Gastrocnemius medialis (tissue), 4 donors: ENCODE data around the gene TNFRSF13B.

Experiments
- POLR2A ChIP-seq, 2 donors: fragments of 450-650 bp; IDR thresholded peaks; one replicate each; pipeline ENCODE4 v1.6.1; 2017; ENCODE audit warnings: antibody characterized with exemption in 2 of 2, mild to moderate bottlenecking in 2 of 2, moderate library complexity in 2 of 2
- TF ChIP-seq, protein P1 (sequence below), 5 experiments: fragments of 450-650 bp in 3 of 5; fragments of 200-600 bp in 2 of 5; sonication (generic) in 2 of 5; IDR thresholded peaks in 4 of 5; conservative IDR thresholded peaks in 1 of 5; 1 replicate in 4 of 5; 2 replicates in 1 of 5; pipeline ENCODE4 v1.5.1; 2016 to 2019; ENCODE audit warnings: antibody characterized with exemption in 5 of 5, mild to moderate bottlenecking in 3 of 5, moderate library complexity in 3 of 5

DNA sequence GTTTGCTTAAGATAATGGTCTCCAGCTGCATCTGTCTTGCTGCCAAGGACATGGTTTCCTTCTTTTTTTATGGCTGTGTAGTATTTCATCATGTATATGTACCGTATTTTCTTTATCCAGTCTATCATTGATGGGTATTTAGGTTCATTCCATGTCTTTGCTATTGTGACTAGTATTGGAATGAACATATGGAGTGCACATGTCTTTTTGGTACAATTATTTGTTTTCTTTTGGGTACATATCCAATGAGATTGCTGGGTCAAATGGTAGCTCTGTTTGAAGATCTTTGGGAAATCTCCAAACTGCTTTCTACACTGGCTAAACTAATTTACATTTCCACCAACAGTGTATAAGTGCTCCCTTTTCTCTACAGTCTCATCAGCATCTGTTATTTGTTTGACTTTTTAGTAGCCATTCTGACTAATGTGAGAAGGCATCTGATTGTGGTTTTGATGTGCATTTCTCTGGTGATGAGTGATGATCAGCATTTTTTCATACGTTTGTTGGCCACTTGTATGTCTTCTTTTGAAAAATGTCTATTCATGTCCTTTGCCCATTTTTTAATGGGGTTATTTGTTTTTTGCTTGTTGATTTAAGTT, 66.2 kb downstream of the TNFRSF13B start:
- TF ChIP-seq, protein P1, sequence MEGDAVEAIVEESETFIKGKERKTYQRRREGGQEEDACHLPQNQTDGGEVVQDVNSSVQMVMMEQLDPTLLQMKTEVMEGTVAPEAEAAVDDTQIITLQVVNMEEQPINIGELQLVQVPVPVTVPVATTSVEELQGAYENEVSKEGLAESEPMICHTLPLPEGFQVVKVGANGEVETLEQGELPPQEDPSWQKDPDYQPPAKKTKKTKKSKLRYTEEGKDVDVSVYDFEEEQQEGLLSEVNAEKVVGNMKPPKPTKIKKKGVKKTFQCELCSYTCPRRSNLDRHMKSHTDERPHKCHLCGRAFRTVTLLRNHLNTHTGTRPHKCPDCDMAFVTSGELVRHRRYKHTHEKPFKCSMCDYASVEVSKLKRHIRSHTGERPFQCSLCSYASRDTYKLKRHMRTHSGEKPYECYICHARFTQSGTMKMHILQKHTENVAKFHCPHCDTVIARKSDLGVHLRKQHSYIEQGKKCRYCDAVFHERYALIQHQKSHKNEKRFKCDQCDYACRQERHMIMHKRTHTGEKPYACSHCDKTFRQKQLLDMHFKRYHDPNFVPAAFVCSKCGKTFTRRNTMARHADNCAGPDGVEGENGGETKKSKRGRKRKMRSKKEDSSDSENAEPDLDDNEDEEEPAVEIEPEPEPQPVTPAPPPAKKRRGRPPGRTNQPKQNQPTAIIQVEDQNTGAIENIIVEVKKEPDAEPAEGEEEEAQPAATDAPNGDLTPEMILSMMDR (IDR thresholded peaks at IDR 0.05 in 4 of 5, conservative IDR thresholded peaks at IDR 0.05 in 1 of 5) = no peak
- no peak for TF ChIP-seq POLR2A (IDR thresholded peaks at IDR 0.05)
